CMK (cell line): ENCODE results near the gene MBD5.
A peak's percentile ranks its signal among the peaks of the same experiment; 100 is the strongest.
"Not testable (repeated sequence)": the region's sequence is repeated elsewhere in the genome, so short reads cannot be mapped to it uniquely, and the experiment has no call there.

Experiments used
- DNase-seq: peaks from one replicate; pipeline ENCODE4 v3.0.0-alpha.2; 2010; ENCODE audit warnings: low read depth

The MBD5 gene

GRCh38 chr2:148021059-148021861 lies at the start of gene MBD5:
TSS of gene MBD5 (plus strand) at chr2:148021091.
- peak; percentile 22 for DNase-seq

- no peak for DNase-seq
These were observed 44.8 kb upstream of the MBD5 start for GRCh38 chr2:147976102-147976501.

GRCh38 chr2:147977679-147978078 lies 43.2 kb upstream of the MBD5 start:
- DNase-seq, result no peak

DNA sequence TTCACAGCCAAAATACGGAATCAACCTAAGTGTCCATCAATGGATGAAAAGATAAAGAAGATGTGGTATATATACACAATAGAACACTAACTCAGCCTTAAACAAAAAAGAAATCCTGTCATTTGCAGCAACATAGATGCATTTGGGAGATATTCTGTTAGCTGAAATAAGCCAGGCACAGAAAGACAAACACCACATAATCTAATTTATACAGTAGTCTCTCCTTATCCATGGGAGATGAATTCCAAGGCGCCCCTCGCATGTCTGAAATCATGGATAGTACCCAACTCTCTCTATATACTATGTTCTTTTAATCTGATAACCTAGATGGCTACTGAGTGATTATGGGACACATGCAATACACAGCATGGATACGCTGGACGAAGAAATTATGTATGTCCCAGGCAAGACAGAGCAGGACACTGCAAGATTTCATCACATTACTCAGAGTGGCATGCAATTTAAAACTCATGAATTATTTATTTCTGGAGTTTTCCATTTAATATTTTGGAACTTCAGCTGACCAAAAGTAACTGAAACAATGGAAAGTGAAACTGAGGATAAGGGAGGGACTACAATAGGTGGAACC lies 39.9 kb upstream of the MBD5 start:
- no peak for DNase-seq

GRCh38 chr2:147989102-147989501 lies 31.8 kb upstream of the MBD5 start:
- no peak for DNase-seq

GRCh38 chr2:147989809-147990403 lies 31.0 kb upstream of the MBD5 start:
- no peak for DNase-seq

- DNase-seq, result not testable (repeated sequence)
These were observed 25.9 kb upstream of the MBD5 start for GRCh38 chr2:147994965-147995364.

GRCh38 chr2:147996828-147997227 lies 24.1 kb upstream of the MBD5 start:
- DNase-seq, result no peak

GRCh38 chr2:147998203-147998602 lies 22.7 kb upstream of the MBD5 start:
- no peak for DNase-seq

GRCh38 chr2:147999126-147999525 lies 21.8 kb upstream of the MBD5 start:
- DNase-seq, result no peak

- no peak for DNase-seq
These were observed 20.8 kb upstream of the MBD5 start for GRCh38 chr2:148000095-148000494.

- DNase-seq, result not testable (repeated sequence)
These were observed 18.5 kb upstream of the MBD5 start for GRCh38 chr2:148002420-148002819.

GRCh38 chr2:148006249-148007007 lies 14.5 kb upstream of the MBD5 start:
- DNase-seq, result no peak

DNA sequence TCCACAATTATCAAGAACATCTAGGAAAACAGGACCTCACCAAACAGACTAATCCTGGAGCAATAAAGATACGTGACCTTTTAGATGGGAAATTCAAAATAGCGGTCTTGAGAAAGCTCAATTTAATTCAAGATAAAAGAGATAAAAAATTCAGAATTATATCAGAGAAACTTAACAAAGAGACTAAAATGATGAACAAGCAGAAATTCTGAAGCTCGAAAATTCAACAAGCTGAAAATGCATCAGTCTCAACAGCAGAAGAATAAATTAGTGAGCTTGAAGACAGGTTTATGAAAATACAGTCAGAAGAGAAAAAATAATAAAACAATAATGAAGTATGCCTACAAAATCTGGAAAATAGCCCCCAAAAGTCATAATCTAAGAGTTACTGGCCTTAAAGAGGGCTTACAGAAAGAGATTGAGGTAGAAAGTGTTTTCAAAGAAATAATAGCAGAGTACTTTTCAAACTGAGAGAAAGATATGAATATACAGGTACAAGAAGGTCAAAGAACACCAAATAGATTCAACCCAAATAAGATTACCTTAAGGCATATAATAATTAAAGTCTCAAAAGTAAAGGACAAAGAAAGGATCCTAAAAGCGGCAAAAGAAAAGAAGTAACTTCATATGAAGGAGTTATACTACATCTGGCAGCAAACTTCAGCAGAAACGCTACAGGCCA lies 13.5 kb upstream of the MBD5 start:
- no peak for DNase-seq

DNA sequence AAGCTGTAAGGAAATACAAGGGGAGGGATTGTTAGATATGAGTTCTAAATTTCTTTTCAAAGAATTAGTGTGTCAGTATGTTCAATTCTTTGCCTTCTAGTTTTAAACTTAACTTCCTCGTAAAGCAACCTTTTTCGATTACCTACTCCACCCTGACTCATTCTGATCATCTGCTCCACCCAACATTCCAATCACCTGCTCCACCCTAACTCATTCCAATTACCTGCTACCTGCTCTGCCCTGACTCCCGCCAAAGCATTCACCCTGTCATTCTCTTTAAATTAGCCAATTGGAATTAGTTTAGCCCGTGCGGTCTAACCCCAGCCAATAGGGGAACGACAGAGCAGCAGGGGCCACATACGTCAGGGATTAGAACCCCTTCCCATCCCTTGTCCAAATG lies 12.5 kb upstream of the MBD5 start:
- DNase-seq, result not testable (repeated sequence)

- DNase-seq, result no peak
These were observed 7.0 kb upstream of the MBD5 start for GRCh38 chr2:148013876-148014275.

GRCh38 chr2:148014616-148015015 lies 6.3 kb upstream of the MBD5 start:
- DNase-seq, result no peak

DNA sequence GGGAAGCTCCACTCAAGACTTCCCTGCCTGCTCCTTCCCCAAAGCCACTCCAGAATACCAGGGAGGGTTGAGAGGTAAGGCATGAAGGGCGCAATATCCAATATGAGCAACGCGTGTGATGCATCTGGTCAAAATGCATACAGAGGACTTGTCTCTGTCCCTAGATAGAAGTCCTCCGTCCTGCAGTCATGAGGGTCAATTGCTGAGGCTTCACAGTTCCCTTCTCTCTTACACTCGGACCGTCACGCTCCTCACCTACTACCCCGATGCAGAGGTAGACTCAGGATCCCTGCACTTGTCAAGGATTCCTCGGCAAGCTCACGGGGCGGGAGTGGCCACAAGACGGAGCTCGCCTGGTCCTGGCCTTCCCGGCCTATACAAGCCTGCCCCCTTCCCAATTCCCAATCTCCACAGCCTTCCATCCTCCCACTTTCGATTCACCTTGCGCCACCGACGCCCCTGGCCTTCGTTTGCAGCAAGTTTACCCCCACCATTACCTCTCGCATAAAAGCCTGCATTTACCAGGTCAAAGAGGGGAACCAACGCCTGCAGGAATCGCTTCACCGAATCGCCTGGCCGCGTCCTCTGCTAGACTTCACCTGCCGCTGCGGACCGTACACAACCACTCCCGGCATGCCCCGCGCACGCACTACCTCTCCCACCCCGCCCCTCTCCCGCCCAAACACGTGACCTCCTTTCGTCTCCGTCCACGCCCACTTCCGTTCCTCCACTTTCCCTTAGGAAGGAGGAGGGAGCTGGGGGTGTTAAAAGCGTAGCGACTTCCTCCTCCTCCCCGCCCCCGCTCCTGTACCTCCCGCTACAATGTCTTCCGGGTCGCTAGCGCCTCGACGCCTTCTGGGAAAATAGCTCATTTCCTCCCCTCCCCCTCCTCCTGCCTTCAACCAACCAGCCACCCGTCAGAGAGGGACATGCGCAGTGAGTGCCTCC lies 506 bp upstream of the MBD5 start, which contains the start of gene ORC4:
Gene ORC4 (minus strand): TSS at position 627 of the 948 bp plus-strand sequence. CDS start 44,779 bp downstream, outside the sequence.
- DNase-seq, result peak; percentile 95

- DNase-seq, result no peak
These were observed 995 bp downstream of the MBD5 start for GRCh38 chr2:148021886-148022285.

DNA sequence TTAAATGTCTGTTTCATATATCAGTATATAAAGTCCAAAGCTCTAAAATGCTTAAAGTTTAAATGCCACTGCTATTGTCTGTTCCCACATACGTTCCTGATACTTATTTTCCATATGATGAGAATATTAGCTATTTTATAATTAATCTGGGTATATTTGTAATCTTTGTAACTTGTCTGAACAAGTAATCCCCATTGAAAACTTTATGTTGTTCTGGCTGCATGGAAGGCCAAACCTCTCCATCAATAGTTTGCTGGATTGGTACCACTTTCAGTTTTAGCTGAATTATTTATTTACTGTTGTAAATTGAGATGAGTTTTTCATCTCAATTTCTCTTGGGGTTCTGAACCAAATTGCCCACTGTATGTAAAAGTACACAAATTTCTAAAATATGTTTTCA lies 1.5 kb downstream of the MBD5 start:
- DNase-seq, result no peak

GRCh38 chr2:148022882-148023281 lies 2.0 kb downstream of the MBD5 start:
- no peak for DNase-seq
